Activated CD4-positive, alpha-beta T cell treated with anti-CD3 and anti-CD28 coated beads for 24 hours (primary cell): ENCODE measurements around the gene NEK9.
"Not testable (repeated sequence)": the region's sequence is repeated elsewhere in the genome, so short reads cannot be mapped to it uniquely, and the experiment has no call there.

Source experiments
- DNase-seq, 2 donors: peaks; one replicate each; pipeline ENCODE4 v3.0.0-alpha.2; 2020; ENCODE audit warnings: low read depth in 2 of 2

NEK9 gene

DNA sequence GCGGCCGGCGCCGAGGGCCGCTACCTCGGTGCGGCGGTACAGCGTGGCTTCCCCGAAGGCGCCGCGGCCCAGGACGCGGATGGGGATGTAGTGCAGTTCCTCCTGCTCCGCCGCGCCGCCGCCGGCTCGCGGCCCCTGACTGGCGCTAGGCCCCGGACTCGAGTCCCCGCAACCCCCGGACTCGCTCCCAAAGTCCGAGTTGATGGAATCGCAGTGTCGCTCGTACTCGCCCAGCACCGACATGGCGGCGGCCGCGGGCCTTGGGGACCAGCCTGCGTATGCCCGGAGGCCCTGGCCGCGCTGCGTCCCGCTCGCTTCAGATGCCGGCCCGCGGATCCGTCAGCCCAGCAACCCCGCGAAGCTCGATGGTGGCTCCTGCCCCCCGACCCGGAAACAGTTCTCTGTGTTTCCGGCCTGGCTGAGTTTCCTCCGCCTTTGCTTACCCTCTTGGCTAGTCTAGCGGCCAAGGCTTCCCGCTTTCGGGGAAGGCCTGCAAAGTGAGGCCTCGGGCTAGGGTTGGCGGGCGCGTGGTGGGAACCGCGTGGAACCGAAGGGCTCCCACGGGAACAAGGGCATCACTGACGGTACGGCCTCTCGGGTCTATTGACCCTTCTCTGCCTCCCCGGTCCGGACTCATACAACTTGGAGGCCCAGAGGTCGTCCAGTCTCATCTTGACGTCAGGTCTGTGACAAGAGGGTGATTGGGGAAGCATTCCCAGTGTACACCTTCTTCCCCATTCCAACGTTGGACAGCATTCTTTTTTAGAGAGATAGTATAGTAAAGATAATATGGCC lies at the start of gene NEK9:
Gene NEK9, minus strand, starts transcription at position 370 of the 795 bp plus-strand sequence. Its CDS starts 127 bp downstream, at position 243.
- DNase-seq, result peak; percentile 79 to 81

DNA sequence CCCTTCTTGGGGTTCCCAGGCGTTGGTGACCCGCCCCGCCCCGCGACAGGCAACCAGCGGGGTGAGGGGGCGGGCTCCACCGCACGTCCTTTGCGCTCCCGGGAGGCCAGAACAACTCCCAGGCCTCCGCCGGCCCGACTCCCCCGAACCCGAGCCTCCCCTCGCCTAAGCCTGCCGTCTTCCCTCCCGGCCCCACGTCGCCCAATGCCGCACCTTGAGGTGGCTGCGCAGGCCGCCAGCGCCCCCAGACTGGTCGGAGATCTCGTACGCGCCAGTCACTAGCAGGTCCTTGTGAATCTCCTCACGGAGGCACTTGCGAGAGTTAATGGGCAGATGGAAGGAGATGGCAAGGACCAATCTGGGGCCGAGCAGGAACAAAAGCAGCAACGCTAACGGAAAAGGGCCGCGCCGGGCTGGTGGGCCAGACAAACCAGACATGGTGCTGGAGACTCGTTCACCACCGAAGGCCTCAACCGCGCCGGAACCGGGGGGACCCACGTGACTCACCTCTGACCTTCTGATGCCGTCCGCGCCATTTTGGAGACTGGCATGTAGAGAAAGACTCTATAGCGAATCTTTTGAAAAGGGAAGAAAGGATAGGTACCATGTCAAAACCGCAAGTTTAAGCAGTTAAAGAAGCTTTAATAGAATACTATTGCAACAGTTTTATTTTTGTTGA lies 49.4 kb upstream of the NEK9 start, which contains the start of gene TMED10:
Gene TMED10, minus strand, starts transcription at position 471 of the 679 bp plus-strand sequence. Its CDS starts 33 bp downstream, at position 438.
- DNase-seq, result peak; percentile 85 to 86

DNA sequence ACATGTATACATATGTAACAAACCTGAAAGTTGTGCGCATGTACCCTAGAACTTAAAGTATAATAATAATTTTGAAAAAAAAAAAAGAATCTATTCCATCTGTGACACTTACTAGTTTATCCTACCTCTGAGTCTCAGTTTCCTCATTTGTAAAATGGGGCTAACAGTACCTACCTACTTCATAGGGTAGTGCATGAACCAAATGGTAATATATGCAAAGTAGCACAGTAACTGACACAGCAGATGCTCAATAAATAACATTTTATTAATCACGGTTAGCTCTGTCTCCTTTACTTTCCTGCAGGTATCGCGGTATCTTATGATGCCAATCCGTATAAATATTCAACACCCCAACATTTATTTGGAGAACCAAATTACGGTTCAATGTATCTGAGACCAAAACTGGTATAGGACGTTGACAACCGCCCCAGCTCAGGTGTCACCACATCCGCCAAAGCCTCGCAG lies 48.9 kb upstream of the NEK9 start:
- DNase-seq, result no peak

DNA sequence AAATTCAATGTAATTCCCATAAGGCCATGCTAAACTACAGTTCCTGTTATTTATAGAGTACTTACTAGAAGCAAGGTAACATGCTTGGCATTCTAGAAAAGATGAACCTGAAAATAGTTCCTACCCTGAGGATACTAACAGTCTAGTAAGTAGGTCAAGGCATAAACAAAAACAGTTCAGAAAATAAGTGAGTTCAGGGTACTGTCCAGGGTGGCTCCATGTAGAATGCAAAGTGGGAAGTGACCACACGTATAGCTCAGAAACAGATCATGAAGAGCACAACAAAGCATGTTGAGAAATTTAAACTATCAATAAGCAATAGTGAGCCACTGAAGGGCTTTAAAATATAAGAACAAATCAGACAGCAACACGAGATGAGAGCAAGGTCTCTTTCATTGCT lies 47.2 kb upstream of the NEK9 start:
- DNase-seq, result no peak

DNA sequence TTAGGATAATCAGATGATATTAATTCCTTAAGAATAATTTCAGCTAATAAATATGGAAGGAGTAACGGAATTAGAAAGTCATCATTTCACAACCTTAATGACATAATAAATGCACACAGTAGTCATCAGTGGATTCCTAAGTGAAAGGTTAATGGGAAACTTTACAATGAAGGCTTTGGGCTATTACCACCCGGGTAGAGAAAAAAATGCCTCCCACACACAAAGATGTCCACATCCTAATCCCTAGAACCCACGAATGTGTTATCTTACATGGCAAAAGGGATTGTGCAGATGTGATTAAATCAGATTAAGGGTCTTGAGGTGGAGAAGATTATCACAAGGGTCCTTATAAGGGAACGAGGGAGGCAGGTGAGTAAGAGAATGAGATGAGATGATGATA lies 43.9 kb upstream of the NEK9 start:
- no peak for DNase-seq

DNA sequence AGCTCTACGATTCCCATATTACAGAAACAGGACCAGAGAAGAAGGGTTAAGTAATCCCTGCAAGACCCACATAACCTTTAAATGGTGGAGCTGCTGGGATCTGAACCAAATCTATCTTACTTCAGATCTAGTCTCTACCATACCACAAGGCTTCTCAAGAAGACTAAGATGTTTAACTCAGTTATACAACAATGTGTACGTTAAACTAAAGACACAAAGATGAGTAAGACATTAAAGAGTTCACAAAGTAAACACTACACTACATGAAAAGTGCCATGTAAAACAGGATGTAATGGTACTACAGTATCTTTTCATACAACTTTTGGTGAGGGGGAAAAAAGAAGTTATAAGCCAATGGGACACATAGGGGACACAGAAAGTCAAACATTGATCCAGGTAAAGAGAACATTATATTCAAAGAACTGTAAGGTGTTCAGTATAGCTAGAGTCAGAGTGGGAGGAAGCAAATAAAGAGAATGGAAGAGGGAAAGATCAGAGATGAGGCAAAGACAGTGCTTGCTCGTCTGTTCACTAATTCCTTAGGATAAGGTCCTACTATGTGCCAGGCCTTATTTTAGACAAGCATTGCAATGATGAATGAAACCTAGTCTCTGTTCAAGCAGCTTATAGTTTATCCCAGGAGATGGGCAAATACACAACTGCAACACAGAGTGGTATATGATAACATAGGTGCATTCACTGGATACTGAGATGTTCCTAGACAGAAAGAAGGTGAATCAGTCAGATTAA lies 41.9 kb upstream of the NEK9 start:
- no peak for DNase-seq

DNA sequence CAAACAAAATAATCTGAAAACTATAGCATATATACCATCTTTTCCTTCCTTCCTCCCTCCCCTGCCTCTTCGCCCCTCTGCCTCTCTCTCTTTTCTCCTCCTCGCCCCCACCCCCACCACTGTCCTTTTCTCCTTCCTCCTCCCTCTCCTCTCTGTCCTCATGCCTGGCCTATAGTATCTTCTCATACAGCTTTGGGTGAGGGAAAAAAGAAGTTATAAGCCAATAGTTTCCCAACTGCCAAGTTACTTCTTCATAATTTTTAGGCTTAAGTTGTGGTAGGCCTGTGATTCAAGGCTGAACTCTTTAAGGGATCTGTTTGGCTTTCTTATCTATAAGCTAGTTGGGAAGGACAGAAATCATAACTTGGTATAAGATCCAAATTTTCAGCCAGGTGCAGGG lies 40.5 kb upstream of the NEK9 start:
- no peak for DNase-seq

DNA sequence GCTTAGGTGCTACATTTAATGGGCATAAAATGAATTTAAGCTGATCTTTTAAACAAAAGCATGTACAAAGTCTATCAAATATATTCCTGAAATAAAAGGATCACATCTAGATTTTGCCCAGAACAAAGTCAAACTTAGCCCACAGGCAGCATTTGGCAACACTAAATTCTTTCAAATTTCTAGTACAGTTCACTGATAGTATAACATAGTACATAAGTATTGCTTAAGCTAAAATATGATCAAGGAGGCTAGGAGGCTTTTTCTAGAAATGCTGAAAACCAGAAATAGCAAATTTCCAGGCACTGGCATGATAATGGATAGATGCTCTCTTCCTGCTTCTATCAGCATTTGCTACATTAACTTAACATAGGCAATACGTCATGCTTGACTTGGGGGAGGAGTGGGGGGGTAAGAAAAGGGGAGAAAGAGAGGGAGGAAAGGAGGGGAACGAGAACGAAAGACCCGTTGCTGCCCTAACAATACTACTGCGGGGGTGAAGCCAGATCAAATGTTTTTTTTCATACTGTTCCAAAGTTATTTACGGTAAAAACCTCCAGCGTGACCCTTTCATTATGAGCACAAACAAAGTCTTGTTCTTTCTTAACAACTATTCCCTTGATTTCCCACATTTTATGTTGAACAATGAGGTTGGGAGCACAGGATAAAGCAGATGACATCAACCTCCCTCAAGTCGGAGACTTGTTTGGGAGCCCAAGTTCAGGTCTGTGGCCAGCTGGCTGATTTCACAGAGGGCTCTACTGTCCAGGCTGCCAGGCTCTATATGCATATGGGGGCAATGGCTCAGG lies 38.9 kb upstream of the NEK9 start:
- DNase-seq, result no peak

DNA sequence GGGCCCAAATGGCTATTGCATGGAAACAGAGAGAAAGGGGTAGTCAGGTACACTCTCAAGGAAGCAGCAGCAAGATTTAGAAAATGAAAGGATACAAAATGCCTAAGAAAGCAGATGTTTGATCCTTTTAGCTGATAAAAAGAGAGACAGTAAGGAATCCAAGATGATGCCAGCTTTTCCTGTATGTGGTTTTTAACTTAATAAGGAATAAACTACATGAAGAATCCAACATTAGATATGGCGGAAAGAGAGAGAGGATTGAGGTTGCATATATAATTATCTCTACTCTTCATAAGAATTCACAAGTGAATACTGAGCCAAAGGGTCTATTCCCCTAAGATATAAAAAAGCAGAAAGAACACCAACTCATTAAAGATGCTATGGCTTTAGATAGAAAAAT lies 38.0 kb upstream of the NEK9 start:
- DNase-seq, result no peak

DNA sequence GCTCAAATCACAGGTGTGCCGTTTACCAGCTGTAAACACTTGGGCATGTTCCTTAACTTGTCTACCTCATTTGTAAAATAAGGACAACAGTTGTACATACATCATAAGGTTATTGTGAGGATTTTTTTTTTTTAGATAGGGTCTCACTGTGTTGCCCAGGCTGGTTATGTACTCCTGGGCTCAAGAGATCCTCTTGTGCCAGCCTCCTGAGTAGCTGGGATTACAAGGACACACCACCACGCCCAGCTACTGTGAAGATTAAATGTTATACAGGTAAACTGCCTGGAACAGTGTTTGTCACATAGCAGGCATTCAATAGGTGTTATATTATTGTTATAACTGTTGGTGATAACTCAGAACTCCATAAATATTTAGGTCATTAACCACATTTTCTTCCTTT lies 36.8 kb upstream of the NEK9 start:
- no peak for DNase-seq

DNA sequence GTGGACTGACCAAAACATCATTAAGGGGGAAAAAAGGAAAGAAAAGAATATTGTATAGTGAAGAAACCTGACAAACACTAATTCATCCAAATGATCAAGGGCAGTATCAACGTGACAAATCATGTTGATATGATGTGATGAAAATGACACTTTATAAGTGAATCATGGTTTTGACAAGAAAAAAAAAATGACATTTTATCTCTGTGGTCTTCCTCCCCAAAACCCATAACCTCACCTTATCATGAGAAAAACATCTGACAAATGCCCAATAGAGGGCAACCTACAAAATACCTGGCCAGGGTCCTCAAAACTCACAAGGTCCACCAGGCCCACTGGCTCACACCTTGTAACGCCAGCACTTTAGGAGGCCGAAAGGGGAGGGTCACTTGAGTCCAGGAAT lies 35.8 kb upstream of the NEK9 start:
- DNase-seq, result no peak

DNA sequence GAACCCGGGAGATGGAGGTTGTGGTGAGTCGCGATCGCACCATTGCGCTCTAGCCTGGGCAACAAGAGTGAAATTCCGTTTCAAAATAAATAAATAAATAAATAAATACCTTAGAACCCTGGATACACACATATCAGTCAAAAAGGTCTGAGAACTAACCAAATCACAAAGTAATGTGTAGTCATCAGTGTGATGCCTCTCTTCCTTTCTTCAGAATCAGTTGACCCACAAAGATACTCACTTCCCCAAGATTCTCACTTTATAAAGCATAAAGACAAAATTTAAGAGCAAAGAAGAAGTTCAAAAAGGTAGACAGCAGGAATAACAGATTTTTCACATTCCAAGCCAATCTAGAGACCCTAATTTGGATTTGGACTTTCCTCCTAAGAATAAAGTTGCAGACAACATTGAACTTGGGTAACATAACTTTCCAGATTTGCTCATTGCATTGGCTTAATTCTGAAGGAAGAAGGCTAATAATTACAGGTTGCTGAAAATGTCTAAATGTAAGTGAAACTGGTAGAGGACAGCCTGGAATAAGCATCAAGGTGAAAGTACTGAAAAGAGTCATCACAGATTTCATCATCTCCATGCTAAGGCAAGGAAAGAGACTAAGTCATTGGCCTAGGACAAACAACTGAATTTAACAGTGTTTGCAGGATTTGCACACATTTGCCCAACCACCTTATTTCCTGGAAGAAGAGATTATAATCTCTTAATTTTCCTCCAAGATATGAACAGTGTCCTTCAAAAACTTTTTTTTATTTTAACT lies 32.2 kb upstream of the NEK9 start:
- no peak for DNase-seq

DNA sequence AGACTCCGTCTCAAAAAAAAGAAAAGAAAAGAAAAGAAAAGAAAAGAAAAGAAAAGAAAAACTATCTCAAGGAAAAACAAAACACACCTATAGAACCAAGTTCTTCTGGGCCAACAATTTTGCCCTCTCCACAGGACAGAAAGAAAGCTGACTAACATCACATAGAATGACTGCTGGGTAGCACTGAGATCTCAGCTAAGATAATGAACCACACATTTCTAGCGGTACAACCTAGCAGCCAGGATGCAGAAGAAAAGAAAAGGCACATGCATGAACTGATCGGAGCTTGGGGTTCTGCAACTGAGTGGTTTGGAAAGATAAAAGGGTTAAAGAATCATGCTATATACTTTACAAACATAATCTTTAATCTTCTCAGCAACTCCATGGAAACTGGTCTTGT lies 30.1 kb upstream of the NEK9 start:
- DNase-seq, result no peak

DNA sequence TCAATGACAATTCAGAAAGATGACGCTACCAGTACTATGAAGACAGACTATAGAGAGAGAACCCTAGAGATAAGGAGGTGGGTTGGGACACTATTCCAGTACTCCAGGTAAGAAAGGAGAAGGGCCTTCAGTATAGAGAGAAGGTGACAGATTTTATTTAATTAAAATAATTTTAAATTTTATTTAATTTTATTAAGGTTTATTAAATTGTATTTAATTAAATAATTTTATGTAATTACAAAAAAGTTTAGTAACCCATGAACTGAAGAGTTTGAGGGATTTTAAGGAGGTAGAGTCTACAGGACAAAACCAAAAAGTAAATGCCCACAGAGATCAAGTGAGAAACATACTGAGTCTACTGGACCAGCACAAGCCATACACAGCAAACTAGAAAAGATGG lies 29.3 kb upstream of the NEK9 start:
- DNase-seq, result no peak

DNA sequence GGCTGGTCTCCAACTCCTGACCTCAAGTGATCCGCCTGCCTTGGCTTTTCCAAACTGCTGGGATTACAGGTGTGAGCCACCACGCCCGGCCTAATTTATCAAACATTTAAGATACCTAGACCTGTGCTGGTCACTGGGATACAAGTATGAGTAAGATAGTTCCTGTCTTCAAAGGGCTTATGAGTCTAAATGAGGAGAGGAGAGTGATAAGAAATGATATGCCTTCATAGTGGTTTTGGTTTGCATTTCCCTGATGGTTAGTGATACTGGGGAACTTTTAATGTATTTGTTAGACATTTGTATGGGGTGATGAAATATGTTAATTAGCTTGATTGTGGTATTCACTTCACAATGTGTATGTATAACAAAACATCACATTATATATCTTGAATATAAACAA lies 28.3 kb upstream of the NEK9 start:
- DNase-seq, result no peak

DNA sequence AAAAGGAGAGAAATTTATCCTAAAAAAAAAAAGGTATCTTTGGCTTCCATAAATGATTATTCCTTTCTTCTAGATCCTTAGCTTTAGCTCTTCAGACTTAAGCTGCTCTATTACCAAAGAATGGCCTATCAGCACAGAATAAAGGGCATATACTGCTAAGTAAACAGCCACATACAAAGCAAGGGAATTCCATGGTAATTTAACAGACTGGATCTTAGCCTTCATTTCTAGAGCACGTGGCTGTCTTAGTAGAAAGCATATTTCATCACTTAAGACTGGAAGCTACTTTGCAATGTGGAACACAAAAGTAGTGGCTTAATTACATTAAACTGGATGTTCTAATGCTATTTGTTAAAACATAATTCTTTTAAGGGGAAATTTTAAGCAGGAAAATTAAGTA lies 26.4 kb upstream of the NEK9 start:
- DNase-seq, result no peak

DNA sequence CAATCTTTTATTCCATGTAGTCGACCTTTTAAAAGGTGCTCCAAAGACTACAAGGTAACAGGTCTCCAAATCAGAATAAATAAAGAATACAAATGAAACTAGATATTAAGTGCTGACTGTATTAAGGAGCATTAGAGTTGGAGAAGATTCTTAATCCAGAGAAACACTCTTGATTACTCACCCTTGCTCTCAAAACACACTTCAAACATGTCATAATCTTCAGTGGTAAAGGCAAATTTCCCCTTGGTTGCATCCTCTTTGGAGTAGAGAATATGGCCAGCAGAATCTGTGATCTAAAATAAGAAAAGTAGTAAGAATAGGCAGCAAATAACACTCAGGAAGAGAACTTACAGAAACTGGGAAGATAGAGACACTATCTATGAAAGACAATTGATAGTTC lies 25.0 kb upstream of the NEK9 start:
- DNase-seq, result no peak

DNA sequence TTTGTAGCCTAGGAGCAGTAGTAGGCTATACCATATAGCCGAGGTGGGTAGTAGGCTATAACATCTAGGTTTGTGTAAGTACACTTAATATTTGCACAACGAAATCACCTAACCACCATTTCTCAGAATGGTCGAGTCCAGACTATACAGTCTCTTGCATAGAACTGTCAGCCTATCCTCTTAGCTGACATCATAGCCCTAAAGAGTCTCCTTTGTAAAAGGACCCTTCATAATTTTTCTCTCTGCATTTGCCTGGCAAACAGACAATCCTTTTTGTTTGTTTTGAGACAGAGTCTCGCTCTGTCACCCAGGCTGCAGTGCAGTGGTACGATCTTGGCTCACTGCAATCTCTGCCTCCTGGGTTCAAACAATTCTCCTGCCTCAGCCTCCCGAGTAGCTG lies 23.8 kb upstream of the NEK9 start:
- DNase-seq, result not testable (repeated sequence)

DNA sequence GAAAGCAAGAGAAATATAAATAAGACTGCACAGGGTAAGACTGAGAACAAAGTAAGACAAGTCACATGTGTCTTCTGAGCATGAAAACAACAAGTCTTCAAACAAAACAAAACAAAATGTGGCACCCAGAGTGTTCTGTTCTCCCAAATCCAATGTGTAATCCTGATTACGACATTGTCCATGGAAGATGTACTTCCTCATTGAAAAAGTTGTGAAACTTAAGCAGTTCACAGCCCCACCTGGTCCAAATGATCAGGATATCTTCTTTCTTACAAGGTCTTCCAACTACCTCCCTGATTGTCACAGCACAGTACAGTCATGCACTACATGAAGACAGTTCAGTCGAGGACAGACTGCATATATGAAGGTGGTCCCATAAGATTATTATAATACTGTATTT lies 23.3 kb upstream of the NEK9 start:
- no peak for DNase-seq

DNA sequence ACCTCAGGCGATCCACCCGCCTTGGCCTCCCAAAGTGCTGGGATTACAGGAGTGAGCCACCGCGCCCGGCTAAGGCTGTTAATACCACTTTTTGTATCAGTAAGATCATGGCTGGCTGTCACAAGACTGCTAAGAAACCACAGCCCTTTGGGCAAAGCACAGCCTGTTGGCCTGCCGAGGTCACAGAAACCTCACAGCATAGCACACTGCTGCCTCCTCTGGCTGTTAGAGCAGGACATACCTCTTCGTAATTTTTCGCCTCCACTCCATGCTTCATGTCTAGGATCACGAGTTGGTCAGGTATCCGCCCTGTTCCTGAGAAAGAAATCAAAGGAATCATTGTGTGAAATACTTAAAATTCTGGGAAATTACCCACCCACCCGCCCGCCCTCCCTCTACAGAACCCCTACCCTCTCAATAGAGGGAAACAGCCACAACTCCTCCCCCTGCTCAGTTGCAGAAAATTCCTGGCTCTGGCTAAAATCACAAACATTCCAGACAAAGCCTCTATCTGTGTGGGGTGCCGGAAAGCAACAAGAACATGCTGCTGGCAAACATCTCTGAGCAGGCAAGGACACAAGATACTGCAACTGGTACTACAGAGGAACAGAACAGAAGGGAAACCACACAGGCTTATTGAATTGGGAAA lies 20.7 kb upstream of the NEK9 start:
- DNase-seq, result no peak
